Omental fat pad (tissue), 4 donors: ENCODE results near the gene RMI2. TPM values are rescaled to one million over a fixed set of nuclear protein-coding genes. Genes with fewer than 3 reads are reported as not detected.

Source experiments
- ATAC-seq: fragments of 150-250 bp; one replicate; pipeline ENCODE4 v1.9.1; 2016; ENCODE audit warnings: mild to moderate bottlenecking, moderate library complexity; ENCODE audit not compliant: low FRiP score
- DNase-seq: peaks from one replicate; pipeline ENCODE4 v3.0.0-alpha.2; 2019; ENCODE audit warnings: low spot score
- total RNA-seq, 4 donors: library from RNA; depleted of rRNA; stranded (reverse); fragments of >200 nt; gene quantifications; one replicate each; pipeline ENCODE4 v1.1.0, GENCODE V29; 2016
- TF ChIP-seq, protein P1 (sequence below), 3 donors: fragments of 450-650 bp; IDR thresholded peaks; one replicate each; pipeline ENCODE4 v1.5.1; 2016 to 2017; ENCODE audit warnings: antibody characterized with exemption in 3 of 3, mild to moderate bottlenecking in 3 of 3, moderate library complexity in 2 of 3

RMI2 gene
- total RNA-seq, 4 donors from 2014 or later, result 0.72 to 1.7 (median 1.2) TPM; not detected in 1

DNA sequence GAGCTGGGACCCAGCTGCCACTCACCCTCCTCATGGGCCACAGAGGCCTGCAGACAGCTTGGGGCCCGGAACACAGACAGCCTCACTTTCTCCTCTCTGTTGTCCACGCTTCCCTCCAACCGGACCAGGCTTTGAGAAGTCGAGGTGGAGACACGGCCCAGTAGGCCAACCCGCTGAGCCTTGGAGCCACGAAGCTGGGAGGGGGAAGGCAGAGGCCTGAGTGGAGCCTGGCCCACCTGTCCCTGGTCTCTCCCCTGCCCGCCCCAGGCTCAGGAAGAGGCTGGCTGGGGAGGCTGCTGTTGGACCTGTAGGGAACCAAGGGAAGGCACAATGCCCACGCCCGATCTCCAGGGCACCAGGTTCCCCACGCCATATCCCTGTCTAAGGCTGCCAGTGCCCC, 48.1 kb downstream of the RMI2 start:
- ATAC-seq (no peak), DNase-seq (no peak)
- TF ChIP-seq, protein P1, sequence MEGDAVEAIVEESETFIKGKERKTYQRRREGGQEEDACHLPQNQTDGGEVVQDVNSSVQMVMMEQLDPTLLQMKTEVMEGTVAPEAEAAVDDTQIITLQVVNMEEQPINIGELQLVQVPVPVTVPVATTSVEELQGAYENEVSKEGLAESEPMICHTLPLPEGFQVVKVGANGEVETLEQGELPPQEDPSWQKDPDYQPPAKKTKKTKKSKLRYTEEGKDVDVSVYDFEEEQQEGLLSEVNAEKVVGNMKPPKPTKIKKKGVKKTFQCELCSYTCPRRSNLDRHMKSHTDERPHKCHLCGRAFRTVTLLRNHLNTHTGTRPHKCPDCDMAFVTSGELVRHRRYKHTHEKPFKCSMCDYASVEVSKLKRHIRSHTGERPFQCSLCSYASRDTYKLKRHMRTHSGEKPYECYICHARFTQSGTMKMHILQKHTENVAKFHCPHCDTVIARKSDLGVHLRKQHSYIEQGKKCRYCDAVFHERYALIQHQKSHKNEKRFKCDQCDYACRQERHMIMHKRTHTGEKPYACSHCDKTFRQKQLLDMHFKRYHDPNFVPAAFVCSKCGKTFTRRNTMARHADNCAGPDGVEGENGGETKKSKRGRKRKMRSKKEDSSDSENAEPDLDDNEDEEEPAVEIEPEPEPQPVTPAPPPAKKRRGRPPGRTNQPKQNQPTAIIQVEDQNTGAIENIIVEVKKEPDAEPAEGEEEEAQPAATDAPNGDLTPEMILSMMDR (IDR thresholded peaks at IDR 0.05), result no peak

DNA sequence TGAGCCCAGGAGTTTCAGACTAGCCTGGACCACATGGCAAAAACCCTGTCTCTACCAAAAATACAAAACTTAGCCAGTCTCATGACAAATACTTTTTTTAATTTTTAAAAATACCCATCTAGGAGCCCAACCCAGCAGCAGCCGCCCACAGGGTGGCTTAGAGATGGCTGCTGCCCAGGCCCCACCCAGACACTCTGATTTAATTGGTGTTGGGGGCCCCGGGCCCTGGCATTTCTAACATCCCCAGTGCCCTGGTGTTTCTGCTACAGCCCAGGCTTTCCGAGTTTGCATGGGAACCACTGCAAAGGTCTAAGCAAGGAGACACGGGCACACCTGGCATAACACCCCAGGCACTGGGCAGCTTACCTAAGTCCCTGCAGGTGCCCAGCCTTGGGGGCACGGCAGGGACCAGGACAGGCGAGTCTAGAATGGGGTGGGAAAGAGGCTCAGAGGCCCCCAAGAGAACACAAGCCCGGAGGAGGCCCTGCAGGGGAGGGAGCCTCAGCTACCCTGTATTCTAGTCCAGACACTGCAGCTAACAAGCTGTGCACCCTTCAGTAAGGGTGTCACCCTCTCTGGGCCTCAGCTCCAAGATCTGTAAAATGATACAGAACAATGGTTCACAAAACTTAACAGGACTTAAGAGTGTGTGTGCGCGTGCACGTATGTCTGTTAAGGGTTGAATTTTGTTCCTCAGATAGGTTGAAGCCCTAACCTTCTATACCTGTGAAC, 48.8 kb downstream of the RMI2 start:
- TF ChIP-seq, protein P1 (IDR thresholded peaks at IDR 0.05), result no peak
- ATAC-seq (no peak), DNase-seq (no peak)

DNA sequence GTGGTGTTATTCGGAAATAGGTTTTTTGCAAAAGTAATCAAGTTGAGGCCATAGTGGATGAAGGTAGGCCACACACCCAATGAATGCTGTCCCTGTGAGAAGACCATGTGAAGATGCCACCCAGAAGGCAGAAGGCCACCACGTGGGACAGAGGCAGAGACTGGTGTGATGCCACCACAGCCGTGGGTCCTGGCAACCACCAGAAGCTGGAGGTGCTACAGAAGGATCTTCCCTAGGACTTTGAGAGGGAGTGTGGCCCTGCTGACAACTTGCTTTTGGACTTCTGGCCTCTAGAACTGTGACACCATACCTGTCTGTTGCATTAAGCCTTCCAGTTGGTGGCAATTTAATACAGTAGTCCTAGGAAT, 49.3 kb downstream of the RMI2 start:
- no peak for DNase-seq

DNA sequence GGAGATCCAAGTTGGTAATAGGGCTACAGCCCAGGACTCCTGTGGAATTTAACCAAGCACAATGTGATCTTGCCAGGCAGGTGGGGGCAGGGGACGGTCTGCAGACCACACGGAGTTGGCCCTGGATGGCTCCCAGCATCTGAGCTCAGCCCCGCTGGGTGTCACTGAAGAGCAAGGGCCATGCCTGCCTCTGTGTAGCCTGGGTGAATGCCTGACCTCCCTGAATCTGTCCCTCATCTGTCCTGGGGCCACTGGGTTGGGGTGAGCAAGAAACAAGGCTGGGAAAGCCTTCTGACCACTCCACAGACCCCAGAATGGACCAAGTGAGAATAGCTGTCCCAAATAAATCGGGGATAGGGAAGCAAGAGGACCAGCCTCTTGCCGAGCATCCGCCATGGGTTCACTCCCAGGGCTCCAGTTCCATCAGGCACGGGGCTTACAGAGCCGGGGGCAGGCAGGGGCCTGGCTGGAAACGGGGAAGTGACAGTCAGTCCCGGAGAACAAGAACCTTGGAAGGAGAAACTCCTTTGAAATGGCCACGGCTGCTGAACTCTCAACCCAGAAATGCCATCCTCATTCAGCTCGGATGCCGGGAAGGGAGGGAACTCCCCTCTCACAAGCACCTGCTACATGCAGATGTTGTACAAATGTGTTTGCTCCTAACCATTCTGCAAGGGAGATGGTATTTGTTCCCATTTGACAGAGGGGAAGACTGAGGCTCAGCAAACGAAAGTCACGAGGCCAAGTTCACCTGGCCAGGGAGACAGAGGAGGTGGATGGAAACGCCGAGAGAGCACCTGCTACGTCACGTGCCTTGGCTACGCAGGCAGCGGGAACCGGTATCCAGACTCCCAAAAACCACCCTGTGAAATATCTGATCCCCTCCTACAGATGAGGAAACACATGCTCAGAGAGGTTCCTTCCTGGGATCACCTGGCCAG, 50.0 kb downstream of the RMI2 start:
- ATAC-seq, result no peak

More for the DNA sequence above, 49.3 kb downstream of the RMI2 start:
- TF ChIP-seq, protein P1 (IDR thresholded peaks at IDR 0.05), result no peak
- no peak for ATAC-seq

DNA sequence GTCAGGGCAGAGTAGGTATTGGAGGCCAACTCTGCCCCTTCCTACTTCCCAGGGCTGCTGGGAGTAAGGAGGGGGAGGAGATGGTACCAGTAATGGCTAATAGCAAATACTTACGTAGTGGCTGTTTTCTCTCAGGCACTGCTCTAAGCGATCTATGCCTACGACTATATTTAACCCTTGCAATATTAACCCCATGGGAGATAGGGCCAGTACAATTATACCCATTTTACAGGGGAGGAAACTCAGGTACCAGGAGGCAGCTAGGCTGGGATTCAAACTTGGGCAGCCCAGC, 50.6 kb downstream of the RMI2 start:
- no peak for ATAC-seq
- TF ChIP-seq, protein P1 (IDR thresholded peaks at IDR 0.05), result no peak
- no peak for DNase-seq

More for the DNA sequence above, 50.0 kb downstream of the RMI2 start:
- TF ChIP-seq, protein P1 (IDR thresholded peaks at IDR 0.05), result no peak
- no peak for DNase-seq

DNA sequence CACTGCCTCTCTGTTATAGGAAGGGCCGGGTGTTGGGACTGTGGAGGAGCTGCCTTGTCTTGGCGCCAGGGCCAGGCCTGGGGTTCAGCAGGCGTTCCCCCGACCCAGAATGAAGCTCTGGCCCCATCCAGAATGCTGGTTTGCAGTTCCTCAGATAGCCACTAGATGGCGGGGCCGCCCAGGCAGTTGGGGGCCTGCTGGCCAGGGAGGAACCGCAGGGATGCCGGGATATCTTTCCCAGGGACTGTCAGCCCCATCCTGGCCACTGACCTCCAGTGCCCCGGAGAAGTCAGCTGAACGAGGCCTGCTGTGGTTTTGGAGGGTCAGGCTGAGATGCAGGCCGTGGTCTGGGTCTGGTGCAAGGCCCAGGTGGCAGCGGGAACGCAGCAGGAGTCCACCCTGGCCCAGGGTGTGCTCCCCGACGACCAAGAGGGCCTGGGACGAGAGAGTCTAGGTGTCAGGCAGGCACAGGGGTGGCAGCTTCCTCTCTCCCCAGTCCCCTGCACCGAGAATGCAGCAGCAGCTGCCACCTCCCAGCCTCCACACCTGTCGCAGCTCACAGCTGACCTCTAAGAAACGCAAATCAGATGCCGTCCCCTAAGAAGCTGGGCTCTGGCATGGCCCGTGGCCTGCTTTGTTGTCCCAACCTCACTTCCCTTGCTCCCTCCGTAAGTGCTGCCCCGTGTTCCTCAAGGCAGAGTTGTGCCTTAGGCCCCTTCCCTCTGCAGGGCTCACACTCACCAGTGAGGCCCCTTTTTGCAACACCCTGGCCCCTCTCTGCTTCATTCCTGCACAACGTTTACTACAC, 51.2 kb downstream of the RMI2 start:
- DNase-seq (peak; percentile 56), ATAC-seq (no peak)
- TF ChIP-seq, protein P1 (IDR thresholded peaks at IDR 0.05), result peak in 2 of 3 donors; percentile 89 to 97
